NCI-H1694 treated with DMSO at 0.1 percent for 48 hours (cell line): Measurements from ENCODE around the gene SGF29.
"Not testable (repeated sequence)": the region's sequence is repeated elsewhere in the genome, so short reads cannot be mapped to it uniquely, and the experiment has no call there.

Experiments used
- DNase-seq: peaks from one replicate; lab custom pipeline; 2025; lab: John Stamatoyannopoulos, UW

SGF29 gene

DNA sequence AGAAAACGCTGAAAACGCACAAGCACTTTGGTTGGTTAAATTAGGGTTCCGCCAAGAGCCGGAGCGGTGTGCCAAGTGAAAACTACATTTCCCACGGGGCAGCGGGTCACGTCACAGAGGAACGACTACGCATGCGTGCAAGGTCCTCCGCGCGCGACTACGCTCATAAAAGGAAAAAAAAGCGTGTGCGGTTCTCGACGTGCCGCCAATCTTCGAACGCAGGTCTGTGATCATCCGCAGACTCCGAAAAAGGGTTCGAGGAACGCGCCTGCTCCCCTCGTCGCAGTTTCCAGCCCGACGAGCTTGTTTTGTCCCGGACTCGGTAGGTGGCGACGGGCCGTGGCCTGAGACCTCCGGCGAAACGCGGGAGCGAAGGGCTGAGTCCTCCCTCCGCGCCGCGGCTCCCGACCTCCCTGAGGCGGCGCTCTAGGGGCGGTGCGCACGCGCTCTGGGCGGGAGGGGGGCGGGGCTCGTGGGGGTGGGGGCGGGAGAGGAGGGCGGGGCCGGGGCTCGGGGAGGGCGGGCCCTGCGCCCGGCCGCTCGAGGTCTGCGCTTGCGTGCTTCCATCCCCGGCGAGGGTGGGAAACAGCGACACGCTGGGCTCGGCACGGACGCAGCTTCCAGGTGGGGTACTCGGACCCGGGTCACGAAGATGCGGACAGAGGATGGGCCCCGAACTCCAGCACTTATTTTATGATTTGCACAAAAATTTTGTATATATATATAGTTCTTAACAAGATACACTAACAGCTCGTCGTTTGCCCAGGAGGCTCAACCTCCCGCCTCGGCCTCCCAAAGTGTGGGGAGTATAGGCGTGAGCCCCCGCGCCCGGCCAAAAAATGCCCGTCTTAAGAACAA, at the start of gene SGF29:
Gene SGF29 (plus strand): TSS at position 145 of the 858 bp plus-strand sequence. CDS start 27,150 bp downstream, outside the sequence.
- peak; percentile 81 for DNase-seq

DNA sequence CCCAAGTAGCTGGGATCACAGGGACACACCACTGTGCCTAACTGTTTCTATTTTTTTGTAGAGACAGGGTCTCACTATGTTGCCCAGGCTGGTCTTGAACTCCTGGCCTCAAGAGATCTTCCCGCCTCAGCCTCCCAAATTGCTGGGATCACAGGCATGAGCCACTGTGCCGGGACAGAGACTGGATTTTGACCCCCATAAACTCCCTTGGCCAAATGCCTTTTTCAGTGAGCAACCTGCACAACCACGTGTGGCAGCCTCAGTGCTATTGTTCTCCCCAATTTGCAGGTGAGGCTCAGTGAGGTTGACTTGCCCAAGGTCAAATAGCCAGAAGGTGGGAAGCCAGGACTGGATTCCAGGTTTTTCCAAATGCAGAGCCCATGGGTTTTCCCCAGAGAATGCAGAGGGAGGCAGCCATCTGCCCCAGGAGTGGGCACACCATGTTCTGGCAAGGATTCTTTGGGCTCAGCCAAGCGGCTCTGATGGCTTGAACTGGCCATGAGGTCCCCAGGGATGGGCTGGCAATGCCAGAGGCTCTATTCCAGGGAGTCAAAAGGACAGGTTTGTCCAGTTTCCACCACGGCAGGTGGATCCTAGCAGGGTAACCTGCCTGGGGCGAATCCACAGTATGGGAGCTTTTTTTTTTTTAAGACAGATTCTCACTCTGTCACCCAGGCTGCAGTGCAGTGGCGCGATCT, 48.9 kb upstream of the SGF29 start:
- no peak for DNase-seq

DNA sequence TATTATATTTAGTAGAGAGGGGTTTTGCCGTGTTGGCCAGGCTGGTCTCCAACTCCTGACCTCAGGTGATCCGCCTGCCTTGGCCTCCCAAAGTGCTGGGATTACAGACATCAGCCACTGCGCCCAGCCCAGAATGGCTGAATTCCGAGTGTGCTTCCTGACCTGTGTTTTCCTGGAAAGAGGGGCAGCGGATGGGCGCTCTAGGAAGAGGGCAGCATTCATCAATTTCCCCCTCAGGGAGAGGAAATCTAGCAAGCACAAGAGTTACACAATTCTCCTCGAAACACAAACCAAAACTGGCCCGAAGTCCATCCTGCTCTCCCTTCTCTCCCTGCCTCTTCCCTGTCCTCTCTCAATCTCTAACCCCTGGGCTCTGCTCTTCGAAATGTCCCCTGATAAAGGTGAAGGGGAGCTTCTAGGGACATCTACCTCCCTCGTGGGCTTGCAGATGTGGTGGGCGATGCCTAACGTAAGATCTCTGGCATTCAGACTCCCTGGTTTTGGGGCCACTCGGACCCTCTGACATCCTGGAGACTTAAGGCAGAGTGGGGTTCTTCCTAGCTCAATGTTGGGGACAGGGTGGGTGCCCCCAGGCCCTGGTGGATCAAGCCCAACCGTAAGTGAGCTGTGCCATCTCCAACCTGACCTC, 48.1 kb upstream of the SGF29 start:
- DNase-seq = no peak

DNA sequence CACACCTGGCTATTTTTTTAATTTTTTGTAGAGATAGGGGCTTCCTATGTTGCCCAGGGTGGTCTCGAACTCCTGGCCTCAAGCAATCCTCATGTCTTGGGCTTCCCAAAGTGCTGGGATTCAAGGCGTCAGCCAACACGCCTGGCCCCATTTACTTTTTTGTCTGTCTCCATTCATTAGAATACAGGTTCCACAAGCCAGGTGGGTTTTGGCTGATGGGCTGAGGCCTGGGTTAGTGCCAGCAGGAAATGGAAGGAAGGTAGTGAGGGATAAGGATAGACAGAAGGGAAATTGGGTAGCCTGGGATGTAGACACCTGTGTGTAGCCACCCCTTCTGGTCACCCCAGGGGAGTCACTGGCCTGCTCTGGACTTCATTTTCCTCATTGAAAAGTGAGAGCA, 42.7 kb upstream of the SGF29 start:
- no peak for DNase-seq

DNA sequence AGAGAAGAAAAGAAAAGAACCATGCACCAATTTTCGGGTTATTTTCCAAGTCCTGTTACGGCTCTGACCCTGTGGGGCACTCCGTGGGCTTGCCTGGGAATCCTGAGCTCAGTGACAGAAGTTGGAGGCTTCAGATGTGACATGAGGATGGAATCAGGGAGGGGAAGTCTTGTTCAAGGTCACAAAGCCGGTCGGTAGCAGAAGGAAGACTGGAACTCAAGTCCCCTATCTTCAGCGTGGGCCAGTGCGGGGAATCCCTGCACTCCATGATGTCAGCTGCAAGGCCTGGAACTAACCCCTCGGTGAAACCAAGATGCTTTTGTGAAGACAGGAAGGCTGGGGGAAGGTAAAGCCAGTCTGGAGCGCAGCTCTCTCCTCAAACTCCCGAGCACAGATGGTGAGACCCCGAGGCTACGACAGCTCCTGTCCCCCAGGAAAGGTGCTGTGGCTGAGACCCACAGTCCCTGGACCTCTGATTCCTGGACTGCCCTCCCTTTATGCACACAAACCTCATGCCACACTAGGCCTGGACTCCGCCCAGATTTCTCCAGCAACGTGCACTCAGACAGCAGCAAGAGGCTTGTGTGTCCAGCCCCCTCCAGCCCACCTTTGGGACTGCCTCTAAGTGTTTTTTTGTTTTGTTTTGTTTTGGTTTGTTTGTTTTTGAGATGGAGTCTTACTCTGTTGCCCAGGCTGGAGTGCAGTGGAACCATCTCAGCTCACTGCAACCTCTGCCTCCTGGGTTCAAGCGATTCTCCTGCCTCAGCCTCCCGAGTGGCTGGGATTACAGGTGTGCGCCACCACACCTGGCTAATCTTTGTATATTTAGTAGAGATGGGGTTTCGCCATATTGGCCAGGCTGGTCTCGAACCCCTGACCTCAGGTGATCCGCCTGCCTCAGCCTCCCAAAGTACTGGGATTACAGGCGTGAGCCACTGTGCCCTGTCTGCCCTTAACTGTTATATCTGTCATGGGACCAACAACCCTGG, 41.6 kb upstream of the SGF29 start:
- no peak for DNase-seq

DNA sequence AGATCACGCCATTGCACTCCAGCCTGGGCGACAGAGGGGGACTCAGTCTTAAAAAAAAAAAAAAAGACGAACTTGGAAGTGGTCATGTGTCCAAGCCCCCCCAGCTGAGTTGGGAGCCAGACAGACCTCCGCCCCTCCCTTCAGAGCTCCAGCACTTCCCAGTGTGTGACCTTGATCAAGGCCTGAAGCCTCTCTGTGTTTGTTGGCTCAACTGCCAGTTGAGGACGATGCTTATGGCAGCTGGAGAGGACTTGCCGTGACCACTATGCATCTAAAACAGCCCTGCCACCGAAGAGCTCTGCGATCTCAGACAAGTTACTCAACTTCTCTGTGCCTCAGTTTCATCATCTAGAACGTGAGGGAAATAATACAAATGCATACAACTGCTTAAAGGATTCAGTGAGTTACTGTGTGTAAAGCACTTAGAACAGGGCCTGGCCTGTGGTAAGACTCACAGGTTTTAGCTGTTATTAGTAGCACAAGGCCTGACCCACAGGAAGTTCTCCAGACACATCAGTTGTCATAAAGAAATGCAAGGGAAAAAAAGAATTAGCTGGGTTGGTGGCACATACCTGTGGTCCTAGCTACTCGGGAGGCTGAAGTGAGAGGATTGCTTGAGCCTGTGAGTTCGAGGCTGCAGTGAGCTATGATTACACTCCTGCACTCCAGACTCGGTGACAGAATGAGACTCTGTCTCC, 40.1 kb upstream of the SGF29 start:
- no peak for DNase-seq

DNA sequence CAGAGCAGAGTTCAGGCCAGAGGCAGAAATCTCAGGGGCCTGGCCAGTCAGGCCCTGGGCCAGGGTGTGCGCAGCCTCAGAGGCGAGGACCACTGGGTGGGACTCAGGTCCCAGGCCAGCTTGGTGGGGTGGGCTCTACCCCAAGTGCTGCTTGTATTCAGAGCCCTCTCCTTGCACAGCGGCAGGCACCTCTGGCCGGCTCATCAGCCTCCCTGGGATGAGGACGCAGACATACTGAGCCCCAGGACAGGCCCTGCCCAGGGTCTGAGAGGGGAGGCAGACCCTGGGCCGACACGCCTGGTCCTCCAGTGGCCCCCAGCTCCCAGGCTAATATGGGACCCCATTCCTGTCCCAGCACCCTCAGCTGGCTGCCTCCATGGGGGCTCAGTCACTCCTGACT, 39.5 kb upstream of the SGF29 start:
- DNase-seq = no peak

DNA sequence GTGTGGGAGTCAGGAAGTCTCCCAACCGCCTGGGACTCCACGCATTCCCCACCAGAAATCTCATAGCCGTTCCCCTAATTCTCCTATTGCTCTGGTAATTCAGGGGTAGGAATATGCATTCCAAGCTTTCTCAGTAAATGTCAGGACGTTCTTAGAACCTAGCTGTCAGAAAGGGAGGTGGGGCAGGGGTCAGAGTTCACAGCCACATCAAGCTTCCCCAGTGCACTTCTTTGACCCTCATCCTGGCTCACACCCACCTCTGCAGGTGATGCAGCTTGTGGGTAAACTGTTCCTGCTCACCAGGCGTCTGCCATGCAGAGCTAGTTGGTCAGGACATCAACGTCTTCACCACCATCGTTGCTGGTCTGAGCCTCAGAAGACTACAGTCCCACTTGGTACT, 33.0 kb upstream of the SGF29 start:
- DNase-seq = no peak

DNA sequence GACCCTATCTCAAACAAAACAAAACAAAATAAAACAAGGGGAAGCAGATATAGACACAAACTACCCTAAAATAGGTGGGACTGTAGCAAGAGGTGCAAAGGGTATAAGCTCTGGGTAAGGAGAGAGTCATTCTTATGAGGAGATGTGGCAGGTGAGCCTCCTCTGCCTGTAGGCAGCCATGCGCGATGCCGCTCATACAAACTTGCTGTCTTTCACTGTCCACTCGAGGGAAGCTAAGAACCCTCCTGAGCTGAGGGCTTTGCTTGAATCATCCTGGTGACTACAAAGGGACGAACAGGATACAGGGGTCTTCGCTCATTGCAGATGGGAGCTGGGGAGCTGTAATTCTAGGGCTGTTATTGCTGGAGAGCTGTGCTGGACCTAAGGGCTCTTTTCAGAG, 32.3 kb upstream of the SGF29 start:
- no peak for DNase-seq

DNA sequence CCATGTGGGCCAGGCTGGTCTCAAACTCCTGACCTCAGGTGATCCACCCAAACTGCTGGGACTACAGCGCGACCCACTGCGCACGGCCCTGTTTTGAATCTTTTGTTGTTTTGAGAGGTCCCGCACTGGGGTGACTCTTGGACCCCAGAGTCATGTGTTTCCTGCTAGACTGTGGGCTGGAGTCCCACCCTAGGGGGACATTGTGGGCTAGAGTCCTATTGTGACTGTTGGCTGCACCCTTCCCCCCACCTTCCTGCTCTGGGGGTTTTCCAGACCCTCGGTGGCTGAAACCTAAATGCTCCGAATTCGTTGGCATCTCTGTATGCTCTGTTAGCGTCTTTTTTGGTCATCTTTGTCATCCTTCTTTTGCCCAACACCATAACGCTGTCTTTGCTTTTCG, 30.9 kb upstream of the SGF29 start:
- DNase-seq = no peak

DNA sequence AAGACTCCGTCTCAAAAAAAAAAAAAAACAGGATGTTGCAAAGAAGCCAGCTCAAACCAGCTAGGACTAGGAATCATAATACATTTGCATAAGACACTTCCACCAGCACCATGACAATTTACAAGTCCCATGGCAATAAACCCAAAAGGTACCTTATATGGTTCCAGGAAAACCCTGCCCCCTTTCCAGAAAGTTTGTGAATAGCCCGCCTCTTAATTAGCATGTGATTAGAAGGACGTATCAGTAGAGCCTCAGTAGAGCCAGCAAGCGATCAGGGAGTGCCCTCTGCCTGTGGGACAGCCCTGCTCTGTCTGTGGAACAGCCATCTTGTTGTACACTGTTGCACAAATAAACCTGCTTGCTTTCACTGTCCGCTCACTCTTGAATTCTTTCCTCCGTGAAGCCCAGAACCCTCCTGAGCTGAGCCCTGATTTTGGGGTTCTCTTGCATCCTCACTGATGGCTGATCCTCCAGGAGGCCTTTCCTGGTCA, 29.0 kb upstream of the SGF29 start:
- DNase-seq = no peak

DNA sequence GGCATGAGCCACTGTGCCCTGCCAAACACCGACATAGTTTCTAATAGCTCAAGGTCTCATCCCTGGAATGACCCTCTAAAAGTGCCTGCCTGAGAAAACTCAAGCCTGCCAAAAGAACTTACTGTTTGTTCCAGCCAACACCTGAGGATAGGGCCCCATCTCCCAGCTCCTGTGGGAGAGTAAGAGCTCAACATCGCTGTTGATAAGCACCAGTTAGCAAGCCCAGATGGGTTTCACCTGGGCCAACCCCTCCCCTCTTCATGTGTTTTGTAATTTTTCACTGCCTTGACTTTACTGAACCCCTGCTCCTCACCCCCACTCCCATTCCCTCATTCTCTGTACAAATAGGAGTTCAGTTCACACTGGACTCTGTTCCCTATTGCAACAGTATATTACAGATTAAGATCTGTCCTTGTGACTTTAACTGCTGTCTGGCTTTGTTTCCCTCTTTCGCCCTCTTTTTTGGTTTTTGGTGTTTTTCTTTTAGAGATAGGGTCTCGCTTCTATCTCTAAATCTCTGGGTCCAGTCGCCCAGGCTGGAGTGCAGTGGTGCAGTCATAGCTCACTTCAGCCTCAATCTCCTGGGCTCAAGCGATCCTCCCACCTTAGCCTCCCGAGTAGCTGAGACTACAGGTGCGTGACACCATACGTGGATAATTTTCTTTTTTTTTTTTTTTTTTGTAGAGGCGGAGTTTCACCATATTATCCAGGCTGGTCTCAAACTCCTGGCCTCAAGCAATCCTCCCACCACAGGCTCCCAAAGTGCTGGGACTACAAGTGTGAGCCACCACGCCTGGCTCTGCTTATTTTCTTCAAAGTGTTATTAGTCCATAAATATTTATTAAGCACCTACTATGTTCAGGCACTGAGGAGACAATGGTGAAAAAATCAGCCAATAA, 27.3 kb upstream of the SGF29 start:
- no peak for DNase-seq

DNA sequence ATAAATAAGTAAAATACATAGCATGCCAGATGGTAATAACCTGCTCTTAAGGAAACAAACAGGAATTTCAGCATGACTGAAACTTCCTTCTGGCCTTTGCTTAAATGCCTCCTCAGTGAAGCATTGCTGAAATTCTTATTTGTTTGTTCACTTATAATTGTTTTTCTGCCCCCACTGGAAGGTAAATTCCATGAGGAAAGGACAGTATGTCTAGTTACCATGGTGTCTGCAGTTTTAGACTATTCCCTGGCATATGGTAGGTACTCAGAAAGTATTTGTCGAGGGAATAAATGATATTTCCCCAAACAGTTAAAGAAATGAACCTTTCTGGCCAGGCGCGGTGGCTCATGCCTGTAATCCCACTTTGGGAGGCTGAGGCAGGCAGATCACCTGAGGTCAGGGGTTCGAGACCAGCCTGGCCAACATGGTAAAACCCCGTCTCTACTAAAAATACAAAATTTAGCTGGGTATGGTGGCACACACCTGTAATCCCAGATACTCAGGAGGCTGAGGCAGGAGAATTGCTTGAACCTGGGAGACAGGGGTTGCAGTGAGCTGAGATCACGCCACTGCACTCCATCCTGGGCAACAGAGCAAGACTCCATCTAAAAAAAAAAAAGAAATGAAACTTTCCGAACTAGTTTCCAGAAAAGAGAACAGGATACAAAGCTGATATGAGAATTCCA, 26.5 kb upstream of the SGF29 start:
- DNase-seq = not testable (repeated sequence)

DNA sequence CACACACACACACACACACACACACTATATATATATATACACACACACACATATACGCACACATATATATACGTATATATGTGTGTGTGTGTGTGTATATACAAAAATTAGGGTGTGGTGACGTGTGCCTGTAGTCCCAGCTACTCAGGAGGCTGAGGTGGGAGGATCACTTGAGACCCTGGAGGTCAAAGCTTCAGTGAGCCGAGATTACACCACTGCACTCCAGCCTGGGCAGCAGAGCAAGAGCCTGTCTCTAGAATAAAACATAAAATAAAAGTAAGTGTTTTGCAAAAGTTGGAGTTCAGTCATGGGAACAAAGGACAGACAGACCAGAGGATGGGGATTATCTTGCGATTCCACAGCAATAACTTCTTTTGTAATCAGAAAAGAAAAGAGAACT, 25.7 kb upstream of the SGF29 start:
- DNase-seq = no peak

DNA sequence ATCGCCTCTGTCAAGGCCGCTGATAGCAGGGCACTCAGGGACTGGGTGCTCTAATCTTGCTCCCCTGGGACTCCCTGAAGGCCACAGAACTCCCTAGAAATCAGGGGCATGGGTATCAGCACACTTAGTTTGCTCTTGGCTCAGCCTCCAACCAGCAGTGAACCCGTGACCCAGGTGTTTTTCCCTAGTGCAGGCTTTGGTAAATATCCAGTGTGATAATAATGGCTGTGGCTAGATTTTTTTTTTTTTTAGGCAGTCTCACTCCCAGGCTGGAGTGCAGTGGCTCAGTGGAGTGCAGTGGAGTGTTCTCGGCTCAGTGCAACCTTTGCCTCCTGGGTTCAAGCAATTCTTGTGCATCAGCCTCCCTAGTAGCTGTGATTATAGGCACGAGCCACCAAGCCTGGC, 25.3 kb upstream of the SGF29 start:
- DNase-seq = no peak

DNA sequence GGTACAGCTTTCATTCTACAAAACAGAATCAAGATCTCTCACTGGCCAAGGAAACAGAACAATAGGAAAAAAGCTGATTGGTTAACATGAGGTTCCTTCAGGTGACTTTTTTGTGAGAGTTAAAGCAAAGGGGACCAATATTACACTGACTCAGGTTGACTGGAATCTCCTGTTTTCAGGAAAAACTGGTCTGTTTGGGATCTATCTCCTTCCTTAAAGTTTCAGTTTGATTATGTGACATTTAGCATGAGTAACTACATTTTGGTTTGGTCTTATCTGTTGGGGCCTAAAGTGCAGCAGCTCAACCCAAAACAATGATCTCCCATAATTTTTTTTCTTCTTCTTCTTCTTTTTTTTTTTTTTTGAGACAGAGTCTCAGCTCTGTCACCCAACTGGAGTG, 24.6 kb upstream of the SGF29 start:
- DNase-seq = no peak

DNA sequence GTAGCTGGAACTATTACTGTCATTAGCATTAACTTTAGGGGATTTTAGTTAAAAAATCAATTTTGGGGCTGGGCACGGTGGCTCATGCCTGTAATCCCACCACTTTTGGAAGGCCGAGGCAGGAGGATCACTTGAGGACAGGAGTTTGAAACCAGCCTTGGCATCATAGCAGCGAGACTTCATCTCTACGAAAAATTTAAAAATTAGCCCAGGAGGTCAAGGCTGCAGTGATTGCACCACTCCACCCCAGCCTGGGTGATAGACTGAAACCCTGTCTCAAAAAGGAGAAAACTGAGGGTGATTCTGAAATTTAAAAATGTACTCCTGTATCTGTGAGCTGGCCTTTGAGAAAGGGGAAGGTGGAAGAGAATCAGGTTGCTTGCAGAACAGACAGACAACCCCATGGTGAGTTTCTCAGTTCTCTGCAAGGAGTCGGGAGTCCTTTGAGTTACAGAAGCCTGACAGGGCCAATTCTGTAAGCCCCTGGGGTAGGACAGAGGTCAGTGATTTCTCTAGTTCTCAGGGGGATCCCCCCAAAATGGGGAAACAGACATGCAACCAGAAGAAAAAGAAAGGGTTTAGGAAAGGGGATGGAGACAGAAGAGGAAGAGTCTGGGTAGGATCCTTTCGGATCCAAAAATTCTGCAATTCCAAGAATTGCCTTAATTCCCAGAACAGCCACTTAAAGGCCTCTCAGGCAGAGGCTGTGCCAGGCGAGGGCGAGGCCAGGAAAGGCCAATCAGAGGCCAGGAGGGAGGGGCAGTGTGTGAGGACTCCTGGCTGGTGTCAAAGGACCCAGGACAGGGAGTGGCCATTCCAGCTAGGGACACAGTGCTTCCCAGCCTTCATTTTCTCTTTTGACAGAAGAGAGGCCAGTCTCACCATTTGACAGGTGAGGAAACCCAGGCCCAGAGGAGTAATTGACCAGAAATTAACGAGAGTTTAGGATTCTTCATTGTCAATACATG, 21.7 kb upstream of the SGF29 start:
- DNase-seq = no peak
